K562 (cell line): Measurements from ENCODE around the gene SCYL3. TPM values are rescaled to one million over a fixed set of nuclear protein-coding genes. Genes with fewer than 3 reads are reported as not detected.

ENCODE experiments used
- HEY1 ChIP-seq: fragments of 250-450 bp; sonication (Bioruptor Pico); IDR thresholded peaks from 2 replicates; pipeline ENCODE4 v1.5.0; 2020; ENCODE audit warnings: mild to moderate bottlenecking, moderate library complexity, borderline replicate concordance
- ILK ChIP-seq: fragments of 450-650 bp; IDR thresholded peaks from 2 replicates; pipeline ENCODE4 v1.6.1; 2016; ENCODE audit warnings: missing genetic modification characterization, low read depth, mild to moderate bottlenecking, missing compliant biosample characterization, moderate library complexity, borderline replicate concordance
- POLR3A ChIP-seq: IDR thresholded peaks from 2 replicates; pipeline ENCODE4 v1.6.1; 2011; ENCODE audit warnings: borderline replicate concordance, mild to moderate bottlenecking, moderate library complexity; ENCODE audit not compliant: insufficient read length, insufficient read depth; ENCODE audit errors: extremely low read depth
- RBM22 ChIP-seq: fragments of 200-400 bp; formaldehyde crosslinking; IDR thresholded peaks from 2 replicates; pipeline ENCODE4 v1.6.1; 2018; ENCODE audit warnings: low read length, low read depth; ENCODE audit not compliant: poor library complexity, severe bottlenecking
- polyA plus RNA-seq, 8 experiments: library from polyadenylated mRNA; depleted of rRNA in 4 of 8; stranded (reverse) in 5 of 8; unstranded in 3 of 8; fragments of >200 nt; fragmentation: Nextera tagmentation in 2 of 8; fragmentation: Illumina TruSeq in 1 of 8; extraction: Ambion mirVana in 2 of 8; extraction: Trizol in 1 of 8; gene quantifications; 2 replicates each; pipeline versions ENCODE4 v1.2.1 to v1.2.3, GENCODE V29; 2011 to 2014; ENCODE audit warnings: inconsistent platforms in 1 of 8, missing spikeins in 1 of 8
- small RNA-seq: library from RNA; depleted of rRNA; stranded (forward); fragments of <200 nt; gene quantifications from one replicate; pipeline ENCODE3, GENCODE V24; 2014
- total RNA-seq, 7 experiments: library from RNA; depleted of rRNA in 6 of 7; stranded (reverse); fragments of >200 nt in 6 of 7; fragmentation: Illumina TruSeq in 2 of 7; extraction: Trizol in 2 of 7; gene quantifications; 2 replicates each; pipeline versions ENCODE4 v1.2.1 to v1.2.3, GENCODE V29; 2011 to 2021; ENCODE audit warnings: low replicate concordance in 1 of 7
- TF ChIP-seq, protein P1 (sequence below): sonication (generic); formaldehyde crosslinking; IDR thresholded peaks from 2 replicates; pipeline ENCODE4 v1.4.0; 2020; ENCODE audit warnings: mild to moderate bottlenecking, missing genetic modification reagents

SCYL3 gene
- total and polyA plus RNA-seq, 9 of the 15 experiments (the other 6 are each of a cell fraction or from before 2014, with no cell fraction given), result 3.6 to 11.4 (median 7.1) TPM

GRCh38 chr1:169802888-169803287 lies 90.8 kb downstream of the SCYL3 start (continued):
- TF ChIP-seq, protein P1, sequence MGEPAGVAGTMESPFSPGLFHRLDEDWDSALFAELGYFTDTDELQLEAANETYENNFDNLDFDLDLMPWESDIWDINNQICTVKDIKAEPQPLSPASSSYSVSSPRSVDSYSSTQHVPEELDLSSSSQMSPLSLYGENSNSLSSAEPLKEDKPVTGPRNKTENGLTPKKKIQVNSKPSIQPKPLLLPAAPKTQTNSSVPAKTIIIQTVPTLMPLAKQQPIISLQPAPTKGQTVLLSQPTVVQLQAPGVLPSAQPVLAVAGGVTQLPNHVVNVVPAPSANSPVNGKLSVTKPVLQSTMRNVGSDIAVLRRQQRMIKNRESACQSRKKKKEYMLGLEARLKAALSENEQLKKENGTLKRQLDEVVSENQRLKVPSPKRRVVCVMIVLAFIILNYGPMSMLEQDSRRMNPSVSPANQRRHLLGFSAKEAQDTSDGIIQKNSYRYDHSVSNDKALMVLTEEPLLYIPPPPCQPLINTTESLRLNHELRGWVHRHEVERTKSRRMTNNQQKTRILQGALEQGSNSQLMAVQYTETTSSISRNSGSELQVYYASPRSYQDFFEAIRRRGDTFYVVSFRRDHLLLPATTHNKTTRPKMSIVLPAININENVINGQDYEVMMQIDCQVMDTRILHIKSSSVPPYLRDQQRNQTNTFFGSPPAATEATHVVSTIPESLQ (CRISPR knock-in tag), result no peak
- TF ChIP-seq POLR3A (no peak), HEY1 (CRISPR knock-in tag) (no peak), ILK (no peak), RBM22 (no peak)

Small RNA genes lying within 50 kb of the gene (small RNA-seq; reads per million reads assigned to genes)
- gene RN7SL333P, result 0.11 reads per million

Other genes starting within 250 kb of the SCYL3 start
- not detected in 2 replicates for gene SELL, start 182.3 kb downstream of the SCYL3 start, total RNA-seq (2014; rRNA removed)
- gene SELL, start 182.3 kb downstream of the SCYL3 start, total RNA-seq (2014; rRNA removed; fragmentation: Illumina TruSeq; extraction: Trizol), result not detected in 2 replicates
- gene SELL, start 182.3 kb downstream of the SCYL3 start, total RNA-seq (2015; rRNA removed; fragmentation: Illumina TruSeq; extraction: Trizol), result not detected in 2 replicates
- gene SELL, start 182.3 kb downstream of the SCYL3 start, total RNA-seq (2021), result 0.51 and 1.1 TPM in 2 replicates
- gene SELL, start 182.3 kb downstream of the SCYL3 start, polyA plus RNA-seq (2011; rRNA removed), result not detected in 2 replicates
- not detected in 2 replicates for gene SELL, start 182.3 kb downstream of the SCYL3 start, polyA plus RNA-seq (2014; fragmentation: Illumina TruSeq; extraction: Trizol)
- not detected for gene SELL, start 182.3 kb downstream of the SCYL3 start, polyA plus RNA-seq (2014; fragmentation: Nextera tagmentation; extraction: Ambion mirVana)
- not detected in 2 replicates for gene SELL, start 182.3 kb downstream of the SCYL3 start, polyA plus RNA-seq (2014; rRNA removed)
- gene SELE, start 159.8 kb downstream of the SCYL3 start, total RNA-seq (2014; rRNA removed), result not detected in 2 replicates
- gene SELE, start 159.8 kb downstream of the SCYL3 start, total RNA-seq (2014; rRNA removed; fragmentation: Illumina TruSeq; extraction: Trizol), result not detected in 2 replicates
- gene SELE, start 159.8 kb downstream of the SCYL3 start, total RNA-seq (2015; rRNA removed; fragmentation: Illumina TruSeq; extraction: Trizol), result not detected in 2 replicates
- gene SELE, start 159.8 kb downstream of the SCYL3 start, total RNA-seq (2021), result not detected in 2 replicates
- not detected in 2 replicates for gene SELE, start 159.8 kb downstream of the SCYL3 start, polyA plus RNA-seq (2011; rRNA removed)
- not detected in 2 replicates for gene SELE, start 159.8 kb downstream of the SCYL3 start, polyA plus RNA-seq (2014; fragmentation: Illumina TruSeq; extraction: Trizol)
- gene SELE, start 159.8 kb downstream of the SCYL3 start, polyA plus RNA-seq (2014; fragmentation: Nextera tagmentation; extraction: Ambion mirVana), result under 1 TPM in 1 of 2 experiments, not detected in 1; 0.08 TPM
- gene SELE, start 159.8 kb downstream of the SCYL3 start, polyA plus RNA-seq (2014; rRNA removed), result not detected in 2 replicates
- gene METTL18, start 99.0 kb downstream of the SCYL3 start, total RNA-seq (2014; rRNA removed), result 9.5 TPM in 2 replicates
- gene METTL18, start 99.0 kb downstream of the SCYL3 start, total RNA-seq (2014; rRNA removed; fragmentation: Illumina TruSeq; extraction: Trizol), result 20.8 and 23.5 TPM in 2 replicates
- gene METTL18, start 99.0 kb downstream of the SCYL3 start, total RNA-seq (2015; rRNA removed; fragmentation: Illumina TruSeq; extraction: Trizol), result 12.9 and 14.7 TPM in 2 replicates
- gene METTL18, start 99.0 kb downstream of the SCYL3 start, total RNA-seq (2021), result 9.9 and 11.7 TPM in 2 replicates
- 10.7 and 16.5 TPM in 2 replicates for gene METTL18, start 99.0 kb downstream of the SCYL3 start, polyA plus RNA-seq (2011; rRNA removed)
- 10.6 and 13.4 TPM in 2 replicates for gene METTL18, start 99.0 kb downstream of the SCYL3 start, polyA plus RNA-seq (2014; fragmentation: Illumina TruSeq; extraction: Trizol)
- gene METTL18, start 99.0 kb downstream of the SCYL3 start, polyA plus RNA-seq (2014; fragmentation: Nextera tagmentation; extraction: Ambion mirVana), result 10 to 100 TPM; 36.4 to 40.2 TPM
- 12.7 and 12.8 TPM in 2 replicates for gene METTL18, start 99.0 kb downstream of the SCYL3 start, polyA plus RNA-seq (2014; rRNA removed)
- 7.1 and 8.8 TPM in 2 replicates for gene KIFAP3, start 180.8 kb upstream of the SCYL3 start, total RNA-seq (2014; rRNA removed)
- 17.5 and 19.1 TPM in 2 replicates for gene KIFAP3, start 180.8 kb upstream of the SCYL3 start, total RNA-seq (2014; rRNA removed; fragmentation: Illumina TruSeq; extraction: Trizol)
- 10.2 and 10.7 TPM in 2 replicates for gene KIFAP3, start 180.8 kb upstream of the SCYL3 start, total RNA-seq (2015; rRNA removed; fragmentation: Illumina TruSeq; extraction: Trizol)
- gene KIFAP3, start 180.8 kb upstream of the SCYL3 start, total RNA-seq (2021), result 12.1 and 13.0 TPM in 2 replicates
- 5.6 and 10.0 TPM in 2 replicates for gene KIFAP3, start 180.8 kb upstream of the SCYL3 start, polyA plus RNA-seq (2011; rRNA removed)
- gene KIFAP3, start 180.8 kb upstream of the SCYL3 start, polyA plus RNA-seq (2014; fragmentation: Illumina TruSeq; extraction: Trizol), result 12.6 and 14.8 TPM in 2 replicates
- gene KIFAP3, start 180.8 kb upstream of the SCYL3 start, polyA plus RNA-seq (2014; fragmentation: Nextera tagmentation; extraction: Ambion mirVana), result 10 to 100 TPM; 11.7 to 16.3 TPM
- gene KIFAP3, start 180.8 kb upstream of the SCYL3 start, polyA plus RNA-seq (2014; rRNA removed), result 8.2 and 11.8 TPM in 2 replicates